BLaER1 treated with 17β-estradiol and CSF1 and Interleukin-3, amounts not matched to agents 10 nM and 100 nM (cell line): ENCODE data around the gene ZNF30.
A peak's percentile ranks its signal among the peaks of the same experiment; 100 is the strongest.

Experiments used
- H3K27ac ChIP-seq, 11 experiments: shearing (Covaris generic); formaldehyde crosslinking; 2 replicates each; pipeline ENCODE4 v1.8.1; 2022
- H3K27me3 ChIP-seq, 11 experiments: shearing (Covaris generic); formaldehyde crosslinking; 2 replicates each; pipeline ENCODE4 v1.8.1; 2022
- H3K36me3 ChIP-seq, 11 experiments: shearing (Covaris generic); formaldehyde crosslinking; 2 replicates each; pipeline ENCODE4 v1.8.1; 2022
- H3K4me1 ChIP-seq, 10 experiments: shearing (Covaris generic); formaldehyde crosslinking; 2 replicates each; pipeline ENCODE4 v1.8.1; 2022
- H3K4me2 ChIP-seq, 11 experiments: shearing (Covaris generic); formaldehyde crosslinking; 2 replicates each; pipeline ENCODE4 v1.8.1; 2022
- H3K4me3 ChIP-seq, 10 experiments: shearing (Covaris generic); formaldehyde crosslinking; 2 replicates each; pipeline ENCODE4 v1.8.1; 2022
- H3K9ac ChIP-seq, 11 experiments: shearing (Covaris generic); formaldehyde crosslinking; 2 replicates each; pipeline ENCODE4 v1.8.1; 2022
- H3K9me3 ChIP-seq, 11 experiments: shearing (Covaris generic); formaldehyde crosslinking; replicated peaks in 1 of 11; 2 replicates each; pipeline ENCODE4 v1.8.1; 2022
- H4K20me1 ChIP-seq, 11 experiments: shearing (Covaris generic); formaldehyde crosslinking; 2 replicates each; pipeline ENCODE4 v1.8.1; 2022
- Cebpa-rat ChIP-seq, 11 experiments: shearing (Covaris generic); IDR thresholded peaks; 2 replicates each; pipeline ENCODE4 v1.8.1; 2022

The ZNF30 gene

DNA sequence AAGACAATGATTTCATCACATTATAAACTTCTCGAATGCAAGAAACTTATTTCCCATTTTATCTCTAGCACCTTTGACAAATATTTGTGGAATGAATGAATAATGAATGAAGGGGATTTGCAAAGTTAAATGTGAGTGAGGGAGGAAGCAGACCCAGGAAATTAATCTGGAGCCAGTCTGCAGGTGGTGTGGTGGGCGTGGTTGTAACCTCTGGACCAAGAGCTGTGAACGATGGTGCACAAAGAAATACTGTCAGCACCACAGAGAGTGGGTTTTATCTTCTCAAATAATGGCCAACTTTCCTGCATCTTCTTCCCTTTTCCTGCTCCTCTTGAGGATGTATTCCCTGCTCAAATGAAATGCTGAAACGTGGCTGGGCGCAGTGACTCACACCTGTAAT lies 48.4 kb downstream of the ZNF30 start:
- H3K36me3 ChIP-seq, result 0 out of 22 replicates have a peak, but pooled peaks cover 0 to 5% (median 0%) of the 10 kb centered on the region in 11 experiments
- H3K4me3 ChIP-seq, result no peak overlapping the region
- H3K27me3 ChIP-seq, result no peaks in the 10 kb centered on the region
- H3K4me2 ChIP-seq, result peak overlapping the region; percentile 63 to 88 (median 75); a peak in 20 of 22 replicates
- no peaks in the 10 kb centered on the region for H4K20me1 ChIP-seq
- H3K9ac ChIP-seq, result no peak overlapping the region
- no peak for TF ChIP-seq Cebpa-rat (IDR thresholded peaks at IDR 0.05)
- peaks cover 20 to 33% (median 25%) of the 10 kb centered on the region in 10 experiments for H3K4me1 ChIP-seq
- H3K27ac ChIP-seq, result no peak overlapping the region
- H3K9me3 ChIP-seq, result peaks cover 17 to 30% (median 23%) of the 10 kb centered on the region in 11 experiments

DNA sequence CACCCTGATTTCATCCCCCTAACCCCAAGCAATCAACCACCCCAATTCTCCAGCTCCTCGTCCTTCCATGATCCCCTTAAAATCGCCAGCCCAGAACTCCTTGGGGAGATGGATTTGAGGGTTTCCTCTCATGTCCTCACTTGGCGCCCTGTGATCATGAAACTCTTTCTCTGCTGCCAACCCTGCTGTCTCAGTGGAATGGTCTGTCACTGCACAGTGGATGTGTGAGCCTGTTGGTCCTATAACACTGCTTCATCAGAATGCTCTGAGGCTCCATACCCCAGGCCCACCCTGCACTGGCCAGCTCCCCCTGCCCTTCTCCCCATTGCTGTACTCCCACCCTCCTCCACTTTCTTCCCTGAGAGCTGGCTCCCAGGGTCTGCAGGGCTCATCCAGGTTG lies 49.9 kb downstream of the ZNF30 start:
- Histone ChIP-seq H3K4me2 (no peak overlapping the region), H3K9ac (no peak overlapping the region), H3K9me3 (peaks cover 12 to 20% (median 16%) of the 10 kb centered on the region in 11 experiments), H3K27me3 (no peaks in the 10 kb centered on the region), H3K27ac (no peak overlapping the region), H3K4me1 (peaks cover 20 to 33% (median 25%) of the 10 kb centered on the region in 10 experiments), H3K36me3 (0 out of 22 replicates have a peak, but pooled peaks cover 0 to 5% (median 0%) of the 10 kb centered on the region in 11 experiments), H4K20me1 (no peaks in the 10 kb centered on the region), H3K4me3 (peak overlapping the region in 2 of 10 experiments; percentile 4 to 12; a peak in 2 of 20 replicates)
- TF ChIP-seq Cebpa-rat (IDR thresholded peaks at IDR 0.05), result no peak

DNA sequence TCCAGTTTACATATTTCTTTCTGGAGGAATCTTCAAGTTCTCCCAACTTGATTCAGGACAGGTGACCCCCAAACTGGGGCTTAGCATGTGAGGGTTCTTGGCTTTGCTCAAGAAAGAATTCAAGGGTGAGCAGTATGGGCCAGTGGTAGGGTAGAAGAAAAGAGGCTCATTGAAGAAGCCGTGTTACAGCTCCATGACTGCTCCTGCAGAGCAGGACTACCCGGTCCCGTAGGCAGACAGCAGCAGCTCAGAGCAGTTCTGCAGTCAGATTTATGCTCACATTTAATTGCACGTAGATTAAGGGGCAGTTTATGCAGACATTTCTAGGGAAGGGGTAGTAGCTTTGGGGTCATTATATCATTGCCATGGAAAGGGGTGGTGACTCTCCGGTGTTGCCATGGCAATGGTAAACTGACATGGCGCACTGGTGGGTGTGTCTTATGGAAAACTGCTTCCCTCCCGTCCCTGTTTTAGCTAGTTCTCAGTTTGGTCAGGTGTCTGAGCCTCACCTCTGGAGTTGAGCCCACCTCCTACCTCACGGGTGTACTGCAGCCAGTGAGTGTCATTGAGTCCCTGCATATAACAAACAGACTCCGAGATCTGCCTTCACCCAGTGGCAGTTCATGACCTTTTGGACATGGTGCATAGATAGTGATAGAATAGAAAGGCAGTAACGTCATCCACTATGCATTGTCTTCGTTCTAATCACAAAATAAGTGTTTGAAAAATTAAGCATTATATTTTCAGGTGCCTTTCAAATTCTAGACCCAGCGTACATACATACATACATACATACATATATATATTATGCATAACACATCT lies 53.3 kb downstream of the ZNF30 start:
- peaks cover 3 to 28% (median 9%) of the 10 kb centered on the region in 10 experiments; a peak in 19 of 20 replicates for H3K4me1 ChIP-seq

DNA sequence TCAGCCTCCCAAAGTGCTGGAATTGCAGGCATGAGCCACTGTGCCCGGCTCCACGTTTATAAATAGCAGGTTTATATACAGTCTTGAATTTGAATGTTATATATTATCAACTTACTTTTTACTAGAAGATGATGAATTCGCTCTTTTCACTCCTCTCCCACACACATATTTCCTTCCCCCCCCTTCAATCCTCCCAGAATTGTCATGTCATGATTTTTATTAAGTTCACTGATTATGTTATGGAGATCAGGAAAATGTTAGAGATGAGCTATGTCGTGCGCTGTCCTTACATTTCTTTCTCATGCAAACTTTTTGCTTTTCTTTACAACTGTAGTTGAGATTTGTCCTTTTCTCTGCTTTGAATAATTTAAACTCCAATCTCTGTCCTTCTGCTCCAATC lies 55.6 kb downstream of the ZNF30 start:
- TF ChIP-seq Cebpa-rat (IDR thresholded peaks at IDR 0.05), result no peak
- Histone ChIP-seq H3K4me3 (no peak overlapping the region), H3K27me3 (no peaks in the 10 kb centered on the region), H3K27ac (no peak overlapping the region), H3K4me2 (no peak overlapping the region), H3K9me3 (peaks cover 1 to 10% (median 4%) of the 10 kb centered on the region in 11 experiments; a peak in 20 of 22 replicates), H3K9ac (no peak overlapping the region), H3K4me1 (peaks cover 8 to 29% (median 12%) of the 10 kb centered on the region in 10 experiments), H4K20me1 (no peaks in the 10 kb centered on the region), H3K36me3 (no peaks in the 10 kb centered on the region)

More for the DNA sequence above, 53.3 kb downstream of the ZNF30 start:
- no peaks in the 10 kb centered on the region for H3K27me3 ChIP-seq
- H3K4me2 ChIP-seq, result no peak overlapping the region
- H4K20me1 ChIP-seq, result no peaks in the 10 kb centered on the region
- H3K4me3 ChIP-seq, result no peak overlapping the region
- peaks cover 12 to 24% (median 16%) of the 10 kb centered on the region in 11 experiments for H3K9me3 ChIP-seq
- no peak for TF ChIP-seq Cebpa-rat (IDR thresholded peaks at IDR 0.05)
- 0 out of 22 replicates have a peak, but pooled peaks cover 0 to 5% (median 0%) of the 10 kb centered on the region in 11 experiments for H3K36me3 ChIP-seq
- H3K27ac ChIP-seq, result no peak overlapping the region
- H3K9ac ChIP-seq, result no peak overlapping the region

DNA sequence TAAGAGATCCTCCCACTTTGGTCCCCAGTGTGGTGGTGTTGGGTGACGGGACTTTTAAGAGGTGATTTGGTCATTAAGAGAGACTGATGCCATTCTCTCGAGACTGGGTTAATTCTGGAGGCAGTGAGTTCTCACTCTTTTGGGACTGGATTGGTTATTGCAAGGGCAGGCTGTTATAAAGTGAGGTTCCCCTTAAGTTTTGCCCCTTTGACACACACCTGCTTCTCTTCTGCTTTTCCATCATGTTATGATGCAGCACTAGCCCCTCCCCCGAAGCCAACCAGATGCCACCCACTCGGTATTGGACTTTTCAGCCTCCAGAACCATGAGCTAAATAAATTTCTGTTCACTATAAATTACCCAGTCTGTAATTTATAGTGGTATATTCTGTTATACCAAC lies 57.1 kb downstream of the ZNF30 start:
- Histone ChIP-seq H3K4me3 (no peak overlapping the region), H3K9me3 (peaks cover 0 to 5% (median 0%) of the 10 kb centered on the region in 11 experiments; a peak in 1 of 22 replicates), H3K9ac (no peak overlapping the region), H3K27me3 (no peaks in the 10 kb centered on the region), H3K4me1 (peaks cover 8 to 33% (median 14%) of the 10 kb centered on the region in 10 experiments), H3K4me2 (no peak overlapping the region), H3K36me3 (no peaks in the 10 kb centered on the region), H3K27ac (no peak overlapping the region), H4K20me1 (no peaks in the 10 kb centered on the region)
- TF ChIP-seq Cebpa-rat (IDR thresholded peaks at IDR 0.05), result no peak

DNA sequence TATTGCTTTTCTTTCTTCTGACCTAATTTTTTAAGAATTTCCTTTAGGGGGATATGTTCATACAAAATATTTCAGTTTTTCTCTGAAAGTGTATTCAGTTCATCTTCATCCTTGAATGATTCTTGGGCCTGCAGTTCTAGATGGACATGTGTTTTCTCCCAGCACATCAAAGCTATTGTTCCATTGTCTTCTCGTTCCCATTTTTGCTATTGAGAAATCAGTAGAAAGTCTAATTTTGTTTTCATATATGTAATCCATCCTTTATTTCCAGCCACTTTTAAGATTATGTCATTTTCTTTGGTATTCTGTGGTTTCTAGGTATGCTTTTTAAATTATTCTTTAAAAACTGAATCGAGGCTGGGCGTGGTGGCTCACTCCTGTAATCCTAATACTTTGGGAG lies 57.6 kb downstream of the ZNF30 start:
- Histone ChIP-seq H4K20me1 (no peaks in the 10 kb centered on the region), H3K4me1 (peaks cover 9 to 38% (median 17%) of the 10 kb centered on the region in 10 experiments), H3K4me2 (no peak overlapping the region), H3K27ac (no peak overlapping the region), H3K9ac (no peak overlapping the region), H3K36me3 (no peaks in the 10 kb centered on the region), H3K4me3 (no peak overlapping the region), H3K27me3 (no peaks in the 10 kb centered on the region), H3K9me3 (peaks cover 0 to 5% (median 0%) of the 10 kb centered on the region in 11 experiments; a peak in 1 of 22 replicates)
- TF ChIP-seq Cebpa-rat (IDR thresholded peaks at IDR 0.05), result no peak

DNA sequence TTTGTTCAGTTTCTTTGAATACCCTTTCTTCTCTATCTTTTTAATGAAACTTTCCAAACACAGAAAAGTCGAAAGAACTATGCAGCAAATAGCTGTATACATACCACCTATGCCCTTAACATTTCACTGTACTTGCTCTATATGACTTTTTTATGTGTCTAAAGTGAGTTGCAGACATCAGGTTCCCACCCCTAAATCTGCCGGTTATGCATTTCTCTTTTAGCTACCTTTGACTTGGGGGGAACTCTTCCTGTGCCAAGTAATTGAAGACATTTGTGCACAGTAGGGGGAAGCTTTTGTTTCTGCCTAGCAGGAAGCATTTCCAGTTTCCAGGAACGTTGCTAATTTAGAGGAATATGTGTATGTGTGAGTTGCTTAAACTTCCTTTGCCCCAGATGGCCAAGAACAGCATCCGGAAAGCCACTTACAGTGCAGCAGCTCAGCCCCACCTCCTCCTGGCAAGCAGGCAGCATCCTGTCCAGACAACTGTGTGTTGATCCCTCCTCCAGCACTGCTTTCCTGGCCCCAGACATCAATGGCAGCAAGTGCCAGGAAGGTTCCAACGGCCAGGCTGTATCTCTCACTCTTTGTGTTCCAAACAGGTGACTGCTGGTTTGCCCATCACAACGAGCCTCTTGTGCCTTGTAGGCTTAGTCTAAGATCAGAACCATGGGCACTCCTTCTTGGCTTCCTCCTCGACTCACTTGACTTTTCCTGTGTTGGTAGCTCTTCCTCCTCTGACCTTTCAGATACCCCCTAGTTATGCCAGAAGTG lies 58.7 kb downstream of the ZNF30 start:
- H3K4me3 ChIP-seq, result no peak overlapping the region; a peak in 1 of 20 replicates
- peaks cover 0 to 5% (median 0%) of the 10 kb centered on the region in 11 experiments; a peak in 1 of 22 replicates for H3K9me3 ChIP-seq
- H3K4me2 ChIP-seq, result peak overlapping the region; percentile 28 to 72 (median 59)
- H3K27ac ChIP-seq, result peak overlapping the region in 2 of 11 experiments; percentile 10 to 23; a peak in 2 of 22 replicates
- H3K4me1 ChIP-seq, result peaks cover 9 to 47% (median 22%) of the 10 kb centered on the region in 10 experiments
- H3K36me3 ChIP-seq, result no peaks in the 10 kb centered on the region
- no peaks in the 10 kb centered on the region for H4K20me1 ChIP-seq
- no peak for TF ChIP-seq Cebpa-rat (IDR thresholded peaks at IDR 0.05)
- H3K9ac ChIP-seq, result no peak overlapping the region; a peak in 1 of 22 replicates
- no peaks in the 10 kb centered on the region for H3K27me3 ChIP-seq

DNA sequence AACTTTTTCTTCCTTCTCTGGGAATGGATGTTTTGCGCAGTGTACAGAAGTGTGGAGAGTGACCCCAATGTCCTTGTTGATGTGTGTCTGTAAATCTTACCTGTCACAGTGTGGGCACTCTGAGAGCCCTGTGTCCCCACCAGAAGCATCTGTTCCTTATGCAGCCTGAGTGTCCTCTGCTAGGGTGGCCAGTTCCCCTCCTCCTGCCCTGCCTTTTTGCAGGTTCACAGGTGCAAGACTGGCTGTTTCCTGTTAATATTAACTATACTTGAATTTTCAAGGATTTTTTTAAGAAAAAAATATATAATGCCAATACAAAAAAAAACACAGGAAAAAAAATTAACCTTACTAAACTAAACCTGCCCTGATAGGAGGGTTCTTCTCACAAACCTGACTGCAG lies 61.4 kb downstream of the ZNF30 start:
- Histone ChIP-seq H3K27me3 (no peaks in the 10 kb centered on the region), H3K9ac (no peak overlapping the region), H3K27ac (no peak overlapping the region), H3K4me1 (peaks cover 9 to 46% (median 22%) of the 10 kb centered on the region in 10 experiments), H3K36me3 (no peaks in the 10 kb centered on the region), H3K4me3 (no peak overlapping the region), H4K20me1 (no peaks in the 10 kb centered on the region), H3K4me2 (peak overlapping the region in 2 of 11 experiments; percentile 3 to 46; a peak in 3 of 22 replicates), H3K9me3 (peaks cover 0 to 23% (median 5%) of the 10 kb centered on the region in 11 experiments; a peak in 7 of 22 replicates)
- TF ChIP-seq Cebpa-rat (IDR thresholded peaks at IDR 0.05), result no peak

DNA sequence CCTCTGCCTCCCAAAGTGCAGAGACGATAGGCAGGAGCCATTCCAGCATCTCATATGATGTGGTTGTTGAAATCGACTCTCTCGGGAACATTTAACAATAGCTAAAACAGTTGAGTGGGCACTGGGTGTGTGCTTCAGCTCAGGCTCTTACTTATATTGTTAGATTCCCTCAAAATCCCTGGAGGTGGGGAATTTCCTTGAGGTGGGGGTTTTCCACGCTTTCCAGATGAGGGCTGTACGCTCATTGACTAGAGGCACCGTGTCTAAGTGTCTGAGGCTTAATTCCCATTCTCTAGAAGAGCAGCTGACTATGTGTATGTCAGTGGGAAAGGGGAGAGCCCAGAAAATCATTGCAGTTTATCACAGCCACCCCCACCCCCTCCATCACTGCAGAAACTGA lies 62.6 kb downstream of the ZNF30 start:
- Histone ChIP-seq H3K9me3 (peaks cover under 1 to 26% (median 12%) of the 10 kb centered on the region in 11 experiments; a peak in 18 of 22 replicates), H3K27ac (no peak overlapping the region), H3K4me2 (peak overlapping the region in 8 of 11 experiments; percentile 3 to 46 (median 16); a peak in 9 of 22 replicates), H4K20me1 (no peaks in the 10 kb centered on the region), H3K4me1 (peaks cover 9 to 46% (median 21%) of the 10 kb centered on the region in 10 experiments), H3K9ac (no peak overlapping the region), H3K4me3 (no peak overlapping the region), H3K36me3 (no peaks in the 10 kb centered on the region), H3K27me3 (no peaks in the 10 kb centered on the region)
- no peak for TF ChIP-seq Cebpa-rat (IDR thresholded peaks at IDR 0.05)
